Progenitor cell of endocrine pancreas (in vitro differentiated cells): ENCODE measurements around the gene APOA5. TPM values are rescaled to one million over a fixed set of nuclear protein-coding genes. Genes with fewer than 3 reads are reported as not detected.
A peak's percentile ranks its signal among the peaks of the same experiment; 100 is the strongest.

Experiments used
- DNase-seq: peaks from one replicate; pipeline ENCODE4 v3.0.0; 2021; ENCODE audit warnings: low spot score; ENCODE audit not compliant: unreplicated experiment
- H3K27ac Mint-ChIP-seq: 2 replicates; pipeline ENCODE4 v1.8.0; 2021; ENCODE audit warnings: mild to moderate bottlenecking, moderate library complexity, mixed read lengths
- H3K27me3 Mint-ChIP-seq: 2 replicates; pipeline ENCODE4 v1.8.0; 2021; ENCODE audit warnings: mixed read lengths
- H3K36me3 Mint-ChIP-seq: 2 replicates; pipeline ENCODE4 v1.8.0; 2022; ENCODE audit warnings: mixed read lengths; ENCODE audit not compliant: insufficient read depth
- H3K4me1 Mint-ChIP-seq: 2 replicates; pipeline ENCODE4 v1.8.0; 2021; ENCODE audit warnings: low read depth, mixed read lengths
- H3K4me3 Mint-ChIP-seq: 2 replicates; pipeline ENCODE4 v1.8.0; 2021; ENCODE audit warnings: low read depth, mild to moderate bottlenecking, moderate library complexity, mixed read lengths
- H3K9me3 Mint-ChIP-seq: 2 replicates; pipeline ENCODE4 v1.8.0; 2021; ENCODE audit warnings: low read depth, mixed read lengths
- total RNA-seq: library from RNA; stranded (reverse); gene quantifications from 2 replicates; pipeline ENCODE4 v1.2.1, GENCODE V29; 2021
- TF ChIP-seq, protein P1 (sequence below): fragments of 200-600 bp; sonication (generic); IDR thresholded peaks from one replicate; pipeline ENCODE4 v1.5.0; 2021; ENCODE audit warnings: antibody characterized with exemption, mild to moderate bottlenecking; ENCODE audit not compliant: unreplicated experiment

Gene APOA5
- total RNA-seq, 1 donor from 2014 or later = not detected

DNA sequence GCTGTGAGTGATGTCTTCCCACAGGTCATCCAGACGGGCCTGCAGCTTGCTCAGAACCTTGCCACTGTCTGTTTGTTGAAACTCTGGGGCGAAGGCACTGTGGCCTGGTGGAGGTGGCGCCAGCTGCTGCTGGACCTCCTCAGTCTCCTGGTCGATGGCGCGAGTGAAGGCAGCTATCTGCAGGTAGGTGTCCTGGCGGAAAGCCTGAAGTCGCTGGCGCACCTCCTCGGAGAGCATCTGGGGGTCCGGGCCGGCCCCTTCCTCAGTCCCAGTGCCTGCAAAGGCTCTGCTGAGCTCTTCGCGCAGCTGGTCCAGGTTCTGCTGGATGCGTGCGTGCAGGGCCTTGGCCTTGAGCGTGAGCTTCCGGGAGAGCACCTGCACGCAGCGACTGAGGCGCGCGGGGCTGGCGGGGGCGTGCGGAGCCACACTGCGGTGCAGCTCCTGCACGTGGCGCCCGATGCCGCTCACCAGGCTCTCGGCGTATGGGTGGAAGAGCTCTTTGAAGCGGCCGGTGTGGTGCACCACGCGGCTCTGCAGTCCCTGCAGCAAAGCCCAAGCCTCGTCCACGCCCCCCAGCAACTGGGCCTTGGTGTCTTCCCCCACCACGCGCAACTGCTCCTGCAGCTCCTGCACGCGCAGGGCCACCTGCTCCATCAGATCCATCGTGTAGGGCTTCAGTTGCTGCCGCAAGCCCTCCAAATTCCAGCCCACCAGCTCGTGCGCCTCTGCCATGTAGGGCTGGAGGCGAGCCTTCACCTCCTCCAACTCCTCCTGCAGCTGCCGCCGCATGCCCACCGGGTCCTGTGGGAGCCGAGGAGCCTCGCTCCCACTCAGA is 1.3 kb downstream of the APOA5 start:
- no peak for DNase-seq

DNA sequence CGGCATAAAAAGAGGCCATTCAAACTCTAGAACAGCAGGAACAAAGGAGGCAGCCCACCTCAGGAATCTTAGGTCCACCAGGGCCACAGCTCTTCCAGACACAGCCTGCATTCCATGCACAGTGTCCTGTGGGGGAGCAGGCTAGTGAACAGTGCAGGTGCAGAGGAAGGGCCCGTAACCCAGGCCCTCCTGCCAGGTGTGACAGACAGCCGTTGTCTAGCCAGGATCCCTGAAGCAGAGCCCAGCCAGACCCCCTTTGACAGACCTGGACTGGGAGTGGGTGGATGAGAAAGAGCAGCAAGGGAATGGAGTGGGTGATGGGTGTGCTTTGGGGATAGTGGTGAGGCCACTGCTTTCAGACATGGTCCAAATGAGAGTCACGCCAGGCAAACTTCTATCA is 2.7 kb downstream of the APOA5 start:
- Mint-ChIP-seq H3K27me3 (peaks cover 13% of the 10 kb centered on the region), H3K4me3 (peak overlapping the region; percentile 98), H3K27ac (no peak overlapping the region), H3K4me1 (peaks cover 22% of the 10 kb centered on the region), H3K9me3 (no peaks in the 10 kb centered on the region), H3K36me3 (peaks cover 15% of the 10 kb centered on the region)
- TF ChIP-seq, protein P1, sequence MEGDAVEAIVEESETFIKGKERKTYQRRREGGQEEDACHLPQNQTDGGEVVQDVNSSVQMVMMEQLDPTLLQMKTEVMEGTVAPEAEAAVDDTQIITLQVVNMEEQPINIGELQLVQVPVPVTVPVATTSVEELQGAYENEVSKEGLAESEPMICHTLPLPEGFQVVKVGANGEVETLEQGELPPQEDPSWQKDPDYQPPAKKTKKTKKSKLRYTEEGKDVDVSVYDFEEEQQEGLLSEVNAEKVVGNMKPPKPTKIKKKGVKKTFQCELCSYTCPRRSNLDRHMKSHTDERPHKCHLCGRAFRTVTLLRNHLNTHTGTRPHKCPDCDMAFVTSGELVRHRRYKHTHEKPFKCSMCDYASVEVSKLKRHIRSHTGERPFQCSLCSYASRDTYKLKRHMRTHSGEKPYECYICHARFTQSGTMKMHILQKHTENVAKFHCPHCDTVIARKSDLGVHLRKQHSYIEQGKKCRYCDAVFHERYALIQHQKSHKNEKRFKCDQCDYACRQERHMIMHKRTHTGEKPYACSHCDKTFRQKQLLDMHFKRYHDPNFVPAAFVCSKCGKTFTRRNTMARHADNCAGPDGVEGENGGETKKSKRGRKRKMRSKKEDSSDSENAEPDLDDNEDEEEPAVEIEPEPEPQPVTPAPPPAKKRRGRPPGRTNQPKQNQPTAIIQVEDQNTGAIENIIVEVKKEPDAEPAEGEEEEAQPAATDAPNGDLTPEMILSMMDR = no peak
- no peak for DNase-seq

More for the DNA sequence above, 1.3 kb downstream of the APOA5 start:
- TF ChIP-seq, protein P1 = no peak
- Mint-ChIP-seq H3K27me3 (peaks cover 13% of the 10 kb centered on the region), H3K9me3 (no peaks in the 10 kb centered on the region), H3K4me1 (peaks cover 22% of the 10 kb centered on the region), H3K36me3 (peaks cover 4% of the 10 kb centered on the region), H3K27ac (no peak overlapping the region), H3K4me3 (no peak overlapping the region)

DNA sequence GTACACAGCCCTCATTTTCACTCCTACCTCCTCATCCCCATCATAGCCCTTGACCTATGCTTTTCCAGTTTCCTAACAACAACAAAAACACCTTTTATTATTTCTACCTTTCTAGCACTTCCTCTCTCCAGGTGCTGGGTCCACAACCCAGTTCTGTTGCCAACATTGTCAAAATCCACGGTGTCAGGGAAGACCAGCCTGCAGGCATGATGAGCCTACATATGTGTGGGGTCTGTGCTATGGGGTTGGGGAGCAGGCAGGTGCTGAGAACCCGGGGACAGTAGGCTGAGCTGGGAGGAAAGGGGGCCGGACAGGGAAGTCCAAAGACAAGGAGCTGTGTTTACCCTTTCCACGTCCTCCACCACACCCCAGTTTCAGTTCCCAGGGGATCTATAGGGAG is 3.1 kb downstream of the APOA5 start:
- Mint-ChIP-seq H3K36me3 (peaks cover 15% of the 10 kb centered on the region), H3K4me1 (peaks cover 22% of the 10 kb centered on the region), H3K4me3 (peak overlapping the region; percentile 98), H3K9me3 (no peaks in the 10 kb centered on the region), H3K27me3 (peaks cover 13% of the 10 kb centered on the region), H3K27ac (peak overlapping the region; percentile 99)
- TF ChIP-seq, protein P1 = no peak
- no peak for DNase-seq

GRCh38 chr11:116787786-116788486 is 3.7 kb downstream of the APOA5 start, which contains the start of gene ZPR1:
TSS of gene ZPR1 (minus strand) at chr11:116788023. CDS start at chr11:116787990, 33 bp downstream.
- peaks cover 10% of the 10 kb centered on the region for H3K27me3 Mint-ChIP-seq
- peaks cover 17% of the 10 kb centered on the region for H3K36me3 Mint-ChIP-seq
- H3K9me3 Mint-ChIP-seq = no peaks in the 10 kb centered on the region
- peaks cover 19% of the 10 kb centered on the region for H3K4me1 Mint-ChIP-seq
- H3K4me3 Mint-ChIP-seq = peak within 1 kb of the TSS; percentile 98
- TF ChIP-seq, protein P1 = no peak
- peak; percentile 44 for DNase-seq
- peak within 1 kb of the TSS; percentile 99 for H3K27ac Mint-ChIP-seq

DNA sequence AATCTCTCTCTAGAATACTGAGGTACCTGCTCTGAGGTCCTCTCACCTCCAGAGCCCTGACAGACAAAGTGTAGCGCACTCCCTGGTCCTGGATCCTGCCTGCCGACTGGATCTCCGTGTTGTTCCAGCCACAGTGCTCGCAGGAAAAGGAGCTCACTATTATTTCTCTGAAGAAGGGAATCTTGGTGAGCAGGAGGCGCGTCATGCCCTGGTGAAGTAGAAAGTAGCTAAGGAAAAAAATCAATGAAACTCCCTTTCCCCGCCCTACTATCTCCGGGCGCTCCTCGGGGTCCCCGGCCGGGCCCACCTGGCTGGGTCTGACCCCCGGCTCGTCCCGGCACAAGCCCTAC is 4.3 kb downstream of the APOA5 start:
- DNase-seq = no peak
- peaks cover 9% of the 10 kb centered on the region for H3K27me3 Mint-ChIP-seq
- no peaks in the 10 kb centered on the region for H3K9me3 Mint-ChIP-seq
- H3K27ac Mint-ChIP-seq = peak overlapping the region; percentile 79
- H3K4me3 Mint-ChIP-seq = peak overlapping the region; percentile 98
- H3K36me3 Mint-ChIP-seq = peaks cover 20% of the 10 kb centered on the region
- TF ChIP-seq, protein P1 = no peak
- peaks cover 16% of the 10 kb centered on the region for H3K4me1 Mint-ChIP-seq
